Posterior cingulate gyrus (tissue), 11 donors: Measurements from ENCODE around the gene PRSS3.
"Not testable (repeated sequence)": the region's sequence is repeated elsewhere in the genome, so short reads cannot be mapped to it uniquely, and the experiment has no call there.

Source experiments
- DNase-seq, 10 donors: peaks; one replicate each; pipeline versions ENCODE4 v3.0.0 to v3.0.0-alpha.2; 2020 to 2021; ENCODE audit warnings: mixed read lengths in 3 of 10
- intact Hi-C: fragments of 100-400 bp; cut with DNase I; formaldehyde crosslinking; loops from one replicate; pipeline ENCODE4 v1.15.1; 2023

The PRSS3 gene

GRCh38 chr9:33815781-33816180, 20.4 kb downstream of the PRSS3 start:
- DNase-seq, result no peak
- intact Hi-C loops, result loop anchor here (10.0 kb wide), 2 partner anchors 109 to 229 kb away; partner anchors contain the start of gene UBAP2

GRCh38 chr9:33816327-33817252, 21.2 kb downstream of the PRSS3 start, which contains the start of gene UBE2R2:
TSS of gene UBE2R2 (plus strand) at chr9:33817160. CDS start at chr9:33817758, 598 bp downstream.
- intact Hi-C loops, result loop anchor here (10.0 kb wide), 2 partner anchors 108 to 228 kb away; partner anchors contain the start of gene UBAP2
- DNase-seq, result peak; percentile 85 to 99 (median 90)

GRCh38 chr9:33817327-33818166, 22.2 kb downstream of the PRSS3 start:
- intact Hi-C loops, result loop anchor here (10.0 kb wide), 2 partner anchors 107 to 227 kb away; partner anchors contain the start of gene UBAP2
- DNase-seq, result peak in 8 of 10 donors; percentile 16 to 87 (median 40)

- intact Hi-C loops, result loop anchor here (10.0 kb wide), 2 partner anchors 106 to 226 kb away; partner anchors contain the start of gene UBAP2
- DNase-seq, result no peak
These were observed 22.9 kb downstream of the PRSS3 start for GRCh38 chr9:33818167-33818846.

GRCh38 chr9:33818847-33819500, 23.6 kb downstream of the PRSS3 start:
- intact Hi-C loops, result loop anchor here (10.0 kb wide), 2 partner anchors 106 to 226 kb away; partner anchors contain the start of gene UBAP2
- DNase-seq, result no peak

- DNase-seq, result no peak
- intact Hi-C loops, result no loop called here
These were observed 24.9 kb downstream of the PRSS3 start for GRCh38 chr9:33820231-33820745.

- intact Hi-C loops, result no loop called here
- no peak for DNase-seq
These were observed 28.4 kb downstream of the PRSS3 start for GRCh38 chr9:33823801-33824200.

- intact Hi-C loops, DNase-seq: not testable (repeated sequence)
These were observed 31.9 kb downstream of the PRSS3 start for GRCh38 chr9:33827285-33827684.

GRCh38 chr9:33829641-33830230, 34.4 kb downstream of the PRSS3 start:
- intact Hi-C loops, result not testable (repeated sequence)
- DNase-seq, result peak in 1 of 10 donors; percentile 35

GRCh38 chr9:33835625-33836260, 40.4 kb downstream of the PRSS3 start:
- DNase-seq, result no peak
- intact Hi-C loops, result no loop called here

- intact Hi-C loops, DNase-seq: not testable (repeated sequence)
These were observed 40.9 kb downstream of the PRSS3 start for GRCh38 chr9:33836261-33836660.

GRCh38 chr9:33837138-33837537, 41.8 kb downstream of the PRSS3 start:
- intact Hi-C loops, result no loop called here
- DNase-seq, result no peak

GRCh38 chr9:33840381-33840780, 45.0 kb downstream of the PRSS3 start:
- intact Hi-C loops, result no loop called here
- DNase-seq, result no peak

GRCh38 chr9:33843312-33843961, 48.1 kb downstream of the PRSS3 start:
- no peak for DNase-seq

GRCh38 chr9:33846231-33846630, 50.9 kb downstream of the PRSS3 start:
- DNase-seq, result no peak
- intact Hi-C loops, result no loop called here

More at GRCh38 chr9:33843312-33843961, 48.1 kb downstream of the PRSS3 start:
- intact Hi-C loops, result no loop called here

- intact Hi-C loops, DNase-seq: not testable (repeated sequence)
These were observed 52.5 kb downstream of the PRSS3 start for GRCh38 chr9:33847894-33848205.
